ENCODE data around the gene JDP2.

The JDP2 gene

GRCh38 chr14:75496755-75497154 is 68.9 kb downstream of the JDP2 start:
- no peak overlapping the region for H3K27ac ChIP-seq (ENCODE audit: low read depth, low read length, severe bottlenecking)
- WGBS, 2 experiments (ENCODE audit: insufficient coverage in 2 of 2): 87 to 100% methylated on average over 3 to 4 of the region's 4 CpGs
- H3K4me1 ChIP-seq (ENCODE audit: control insufficient read depth, insufficient read depth, low read length, poor library complexity, severe bottlenecking): no peaks in the 10 kb centered on the region
- no peaks in the 10 kb centered on the region for H3K36me3 ChIP-seq (ENCODE audit: control insufficient read depth, insufficient read depth, low read length)
- no peak overlapping the region for H3K4me3 ChIP-seq (ENCODE audit: extremely low read depth, insufficient read depth, low read length, poor library complexity, severe bottlenecking)
- no peaks in the 10 kb centered on the region for H3K9me3 ChIP-seq (ENCODE audit: control insufficient read depth, low read length)

- no peak overlapping the region for H3K27ac ChIP-seq (ENCODE audit: low read depth, low read length, severe bottlenecking)
- 66 to 85% methylated on average over 4 of the region's 4 CpGs for WGBS, 2 experiments (ENCODE audit: insufficient coverage in 2 of 2)
- no peaks in the 10 kb centered on the region for H3K36me3 ChIP-seq (ENCODE audit: control insufficient read depth, insufficient read depth, low read length)
- H3K4me1 ChIP-seq (ENCODE audit: control insufficient read depth, insufficient read depth, low read length, poor library complexity, severe bottlenecking): no peaks in the 10 kb centered on the region
- H3K9me3 ChIP-seq (ENCODE audit: control insufficient read depth, low read length): no peaks in the 10 kb centered on the region
- no peak overlapping the region for H3K4me3 ChIP-seq (ENCODE audit: extremely low read depth, insufficient read depth, low read length, poor library complexity, severe bottlenecking)
These were observed 69.4 kb downstream of the JDP2 start for GRCh38 chr14:75497191-75497590.

GRCh38 chr14:75497701-75498100 is 69.9 kb downstream of the JDP2 start:
- WGBS, 2 experiments (ENCODE audit: insufficient coverage in 2 of 2): 94 to 98% methylated on average over 4 to 11 of the region's 11 CpGs
- Histone ChIP-seq H3K4me3 (ENCODE audit: extremely low read depth, insufficient read depth, low read length, poor library complexity, severe bottlenecking) (no peak overlapping the region), H3K9me3 (ENCODE audit: control insufficient read depth, low read length) (no peaks in the 10 kb centered on the region), H3K36me3 (ENCODE audit: control insufficient read depth, insufficient read depth, low read length) (no peaks in the 10 kb centered on the region), H3K4me1 (ENCODE audit: control insufficient read depth, insufficient read depth, low read length, poor library complexity, severe bottlenecking) (no peaks in the 10 kb centered on the region), H3K27ac (ENCODE audit: low read depth, low read length, severe bottlenecking) (no peak overlapping the region)

- Histone ChIP-seq H3K9me3 (ENCODE audit: control insufficient read depth, low read length) (no peaks in the 10 kb centered on the region), H3K4me1 (ENCODE audit: control insufficient read depth, insufficient read depth, low read length, poor library complexity, severe bottlenecking) (no peaks in the 10 kb centered on the region), H3K27ac (ENCODE audit: low read depth, low read length, severe bottlenecking) (no peak overlapping the region), H3K36me3 (ENCODE audit: control insufficient read depth, insufficient read depth, low read length) (no peaks in the 10 kb centered on the region), H3K4me3 (ENCODE audit: extremely low read depth, insufficient read depth, low read length, poor library complexity, severe bottlenecking) (no peak overlapping the region)
- 90 to 94% methylated on average over 15 to 16 of the region's 16 CpGs for WGBS, 2 experiments (ENCODE audit: insufficient coverage in 2 of 2)
These were observed 71.5 kb downstream of the JDP2 start for GRCh38 chr14:75499084-75499875.

GRCh38 chr14:75501080-75501479 is 73.3 kb downstream of the JDP2 start:
- no peaks in the 10 kb centered on the region for H3K36me3 ChIP-seq (ENCODE audit: control insufficient read depth, insufficient read depth, low read length)
- no peak overlapping the region for H3K4me3 ChIP-seq (ENCODE audit: extremely low read depth, insufficient read depth, low read length, poor library complexity, severe bottlenecking)
- H3K9me3 ChIP-seq (ENCODE audit: control insufficient read depth, low read length): no peaks in the 10 kb centered on the region
- H3K4me1 ChIP-seq (ENCODE audit: control insufficient read depth, insufficient read depth, low read length, poor library complexity, severe bottlenecking): no peaks in the 10 kb centered on the region
- no peak overlapping the region for H3K27ac ChIP-seq (ENCODE audit: low read depth, low read length, severe bottlenecking)
- WGBS, 2 experiments (ENCODE audit: insufficient coverage in 2 of 2): 100% methylated on average over 1 of the region's 3 CpGs

GRCh38 chr14:75504411-75504810 is 76.6 kb downstream of the JDP2 start:
- no peak overlapping the region for H3K4me3 ChIP-seq (ENCODE audit: extremely low read depth, insufficient read depth, low read length, poor library complexity, severe bottlenecking)
- no peak overlapping the region for H3K27ac ChIP-seq (ENCODE audit: low read depth, low read length, severe bottlenecking)
- no peaks in the 10 kb centered on the region for H3K36me3 ChIP-seq (ENCODE audit: control insufficient read depth, insufficient read depth, low read length)
- WGBS, 2 experiments (ENCODE audit: insufficient coverage in 2 of 2): no CpG with 5 or more reads among the region's 1 CpG
- H3K4me1 ChIP-seq (ENCODE audit: control insufficient read depth, insufficient read depth, low read length, poor library complexity, severe bottlenecking): no peaks in the 10 kb centered on the region
- no peaks in the 10 kb centered on the region for H3K9me3 ChIP-seq (ENCODE audit: control insufficient read depth, low read length)

GRCh38 chr14:75506930-75507329 is 79.1 kb downstream of the JDP2 start:
- WGBS, 2 experiments (ENCODE audit: insufficient coverage in 2 of 2): no CpG with 5 or more reads among the region's 1 CpG
- no peaks in the 10 kb centered on the region for H3K36me3 ChIP-seq (ENCODE audit: control insufficient read depth, insufficient read depth, low read length)

GRCh38 chr14:75510547-75510946 is 82.7 kb downstream of the JDP2 start:
- Histone ChIP-seq H3K4me1 (ENCODE audit: control insufficient read depth, insufficient read depth, low read length, poor library complexity, severe bottlenecking) (no peaks in the 10 kb centered on the region), H3K27ac (ENCODE audit: low read depth, low read length, severe bottlenecking) (no peak overlapping the region), H3K9me3 (ENCODE audit: control insufficient read depth, low read length) (peaks cover 4% of the 10 kb centered on the region), H3K36me3 (ENCODE audit: control insufficient read depth, insufficient read depth, low read length) (no peaks in the 10 kb centered on the region), H3K4me3 (ENCODE audit: extremely low read depth, insufficient read depth, low read length, poor library complexity, severe bottlenecking) (no peak overlapping the region)
- no CpG with 5 or more reads among the region's 1 CpG for WGBS, 2 experiments (ENCODE audit: insufficient coverage in 2 of 2)

More at GRCh38 chr14:75506930-75507329, 79.1 kb downstream of the JDP2 start:
- no peak overlapping the region for H3K4me3 ChIP-seq (ENCODE audit: extremely low read depth, insufficient read depth, low read length, poor library complexity, severe bottlenecking)
- H3K9me3 ChIP-seq (ENCODE audit: control insufficient read depth, low read length): peaks cover 4% of the 10 kb centered on the region
- H3K4me1 ChIP-seq (ENCODE audit: control insufficient read depth, insufficient read depth, low read length, poor library complexity, severe bottlenecking): no peaks in the 10 kb centered on the region
- H3K27ac ChIP-seq (ENCODE audit: low read depth, low read length, severe bottlenecking): no peak overlapping the region

- no peak overlapping the region for H3K4me3 ChIP-seq (ENCODE audit: extremely low read depth, insufficient read depth, low read length, poor library complexity, severe bottlenecking)
- no peaks in the 10 kb centered on the region for H3K4me1 ChIP-seq (ENCODE audit: control insufficient read depth, insufficient read depth, low read length, poor library complexity, severe bottlenecking)
- H3K36me3 ChIP-seq (ENCODE audit: control insufficient read depth, insufficient read depth, low read length): no peaks in the 10 kb centered on the region
- peaks cover 4% of the 10 kb centered on the region for H3K9me3 ChIP-seq (ENCODE audit: control insufficient read depth, low read length)
- H3K27ac ChIP-seq (ENCODE audit: low read depth, low read length, severe bottlenecking): no peak overlapping the region
These were observed 83.4 kb downstream of the JDP2 start for GRCh38 chr14:75511201-75511600.

GRCh38 chr14:75513911-75514672 is 86.3 kb downstream of the JDP2 start:
- Histone ChIP-seq H3K36me3 (ENCODE audit: control insufficient read depth, insufficient read depth, low read length) (no peaks in the 10 kb centered on the region), H3K27ac (ENCODE audit: low read depth, low read length, severe bottlenecking) (no peak overlapping the region), H3K4me3 (ENCODE audit: extremely low read depth, insufficient read depth, low read length, poor library complexity, severe bottlenecking) (no peak overlapping the region), H3K9me3 (ENCODE audit: control insufficient read depth, low read length) (peaks cover 4% of the 10 kb centered on the region), H3K4me1 (ENCODE audit: control insufficient read depth, insufficient read depth, low read length, poor library complexity, severe bottlenecking) (no peaks in the 10 kb centered on the region)
- WGBS, 2 experiments (ENCODE audit: insufficient coverage in 2 of 2): 90 to 97% methylated on average over 9 to 11 of the region's 12 CpGs
